GM23338 (cell line): ENCODE measurements around the gene EIF1AY. TPM values are rescaled to one million over a fixed set of nuclear protein-coding genes. Genes with fewer than 3 reads are reported as not detected.

Source experiments
- ATAC-seq: fragments of 200-7000 bp; cut with Tn5 transposase; 3 replicates; pipeline ENCODE4 v1.9.1; 2020
- DNase-seq: peaks from one replicate; pipeline ENCODE4 v3.0.0-alpha.2; 2015; ENCODE audit warnings: low spot score
- H2AFZ ChIP-seq: fragments of 200-600 bp; sonication (generic); 2 replicates; pipeline ENCODE4 v1.8.0; 2016; ENCODE audit warnings: antibody characterized with exemption, mild to moderate bottlenecking, moderate library complexity
- H3F3A ChIP-seq: fragments of 200-600 bp; sonication (generic); replicated peaks from 2 replicates; pipeline ENCODE4 v1.8.0; 2017; ENCODE audit warnings: antibody characterized with exemption, mixed run types, low read depth
- H3K27ac ChIP-seq: fragments of 200-600 bp; sonication (generic); 2 replicates; pipeline ENCODE4 v1.6.1; 2016; ENCODE audit warnings: low read depth
- H3K27me3 ChIP-seq: fragments of 200-600 bp; sonication (generic); 2 replicates; pipeline ENCODE4 v1.8.0; 2016; ENCODE audit warnings: mild to moderate bottlenecking, mixed run types, moderate library complexity; ENCODE audit not compliant: insufficient read depth
- H3K36me3 ChIP-seq: fragments of 200-600 bp; sonication (generic); 2 replicates; pipeline ENCODE4 v1.8.0; 2016; ENCODE audit warnings: mild to moderate bottlenecking; ENCODE audit not compliant: insufficient read depth
- H3K4me1 ChIP-seq: fragments of 200-600 bp; sonication (generic); 2 replicates; pipeline ENCODE4 v1.8.0; 2016; ENCODE audit warnings: mild to moderate bottlenecking, moderate library complexity; ENCODE audit not compliant: insufficient read depth
- H3K4me2 ChIP-seq: fragments of 200-600 bp; sonication (generic); 2 replicates; pipeline ENCODE4 v1.7.1; 2017; ENCODE audit warnings: mixed run types
- H3K4me3 ChIP-seq: fragments of 200-600 bp; sonication (generic); 2 replicates; pipeline ENCODE4 v1.6.1; 2016; ENCODE audit warnings: mixed run types
- H3K79me2 ChIP-seq: fragments of 200-600 bp; sonication (generic); replicated peaks from 2 replicates; pipeline ENCODE4 v1.8.0; 2017; ENCODE audit warnings: mild to moderate bottlenecking; ENCODE audit not compliant: insufficient read depth
- H3K9me2 ChIP-seq: fragments of 200-600 bp; sonication (generic); 2 replicates; pipeline ENCODE4 v1.8.0; 2017; ENCODE audit not compliant: insufficient read depth
- H4K20me1 ChIP-seq: fragments of 200-600 bp; sonication (generic); replicated peaks from 2 replicates; pipeline ENCODE4 v1.8.0; 2017; ENCODE audit warnings: mild to moderate bottlenecking; ENCODE audit not compliant: insufficient read depth
- H3K27ac Mint-ChIP-seq: 2 replicates; pipeline ENCODE4 v1.8.0; 2020; ENCODE audit warnings: inconsistent platforms, mild to moderate bottlenecking, moderate library complexity, mixed read lengths
- H3K27me3 Mint-ChIP-seq: 3 replicates; pipeline ENCODE4 v1.8.0; 2022; ENCODE audit warnings: low read depth, mild to moderate bottlenecking, moderate library complexity, mixed read lengths, inconsistent platforms; ENCODE audit not compliant: insufficient read depth, poor library complexity
- H3K36me3 Mint-ChIP-seq: 3 replicates; pipeline ENCODE4 v1.8.0; 2021; ENCODE audit warnings: low read depth, mild to moderate bottlenecking, inconsistent platforms, moderate library complexity, mixed read lengths
- H3K4me1 Mint-ChIP-seq: 3 replicates; pipeline ENCODE4 v1.8.0; 2020; ENCODE audit warnings: mild to moderate bottlenecking, inconsistent platforms, mixed read lengths
- H3K4me3 Mint-ChIP-seq: 3 replicates; pipeline ENCODE4 v1.8.0; 2021; ENCODE audit warnings: moderate library complexity, mild to moderate bottlenecking, inconsistent platforms, mixed read lengths
- H3K9me3 Mint-ChIP-seq: 3 replicates; pipeline ENCODE4 v1.8.0; 2020; ENCODE audit warnings: moderate library complexity, mild to moderate bottlenecking, inconsistent platforms, mixed read lengths
- CREB1 ChIP-seq: fragments of 250-450 bp; sonication (Bioruptor Pico); IDR thresholded peaks from 2 replicates; pipeline ENCODE4 v1.5.0; 2020; ENCODE audit warnings: low read depth, mild to moderate bottlenecking, moderate library complexity
- CTCF ChIP-seq, 2 experiments: fragments of 200-600 bp in 1 of 2; sonication (generic) in 1 of 2; conservative IDR thresholded peaks; 2 replicates each; pipeline versions ENCODE4 v1.5.1 to v1.6.1; 2016 to 2017; ENCODE audit warnings: antibody characterized with exemption in 2 of 2, low read depth in 2 of 2, mild to moderate bottlenecking in 2 of 2, moderate library complexity in 1 of 2
- ETS1 ChIP-seq: IDR thresholded peaks from 2 replicates; pipeline ENCODE4 v1.6.1; 2016; ENCODE audit warnings: antibody characterized with exemption
- EZH2 ChIP-seq: fragments of 200-600 bp; sonication (generic); IDR thresholded peaks from one replicate; pipeline ENCODE4 v1.8.0; 2017; ENCODE audit warnings: antibody characterized with exemption, mild to moderate bottlenecking, low read depth; ENCODE audit not compliant: unreplicated experiment
- EZH2phosphoT487 ChIP-seq: fragments of 200-600 bp; sonication (generic); IDR thresholded peaks from one replicate; pipeline ENCODE4 v1.8.1; 2018; ENCODE audit warnings: antibody characterized with exemption; ENCODE audit not compliant: unreplicated experiment
- JUNB ChIP-seq: IDR thresholded peaks from one replicate; pipeline ENCODE4 v1.6.1; 2016; ENCODE audit warnings: antibody characterized with exemption; ENCODE audit not compliant: unreplicated experiment
- NANOG ChIP-seq: IDR thresholded peaks from 2 replicates; pipeline ENCODE4 v1.6.1; 2016; ENCODE audit warnings: antibody characterized with exemption, borderline replicate concordance
- POLR2AphosphoS5 ChIP-seq: IDR thresholded peaks from 2 replicates; pipeline ENCODE4 v1.6.1; 2016; ENCODE audit warnings: antibody characterized with exemption, low read depth
- REST ChIP-seq: IDR thresholded peaks from one replicate; pipeline ENCODE4 v1.6.1; 2018; ENCODE audit warnings: antibody characterized with exemption; ENCODE audit not compliant: unreplicated experiment
- STAT1 ChIP-seq: IDR thresholded peaks from one replicate; pipeline ENCODE4 v1.6.1; 2016; ENCODE audit warnings: antibody characterized with exemption; ENCODE audit not compliant: unreplicated experiment
- ZNF114 ChIP-seq: fragments of 250-450 bp; sonication (Bioruptor Pico); IDR thresholded peaks from 2 replicates; pipeline ENCODE4 v1.5.0; 2020; ENCODE audit warnings: mild to moderate bottlenecking, moderate library complexity
- ZNF331 ChIP-seq: fragments of 250-450 bp; sonication (Bioruptor Pico); IDR thresholded peaks from 2 replicates; pipeline ENCODE4 v1.5.0; 2020; ENCODE audit warnings: low read depth, mild to moderate bottlenecking, moderate library complexity
- ZNF462 ChIP-seq: fragments of 250-450 bp; sonication (Bioruptor Pico); IDR thresholded peaks from 2 replicates; pipeline ENCODE4 v1.5.0; 2020; ENCODE audit warnings: mild to moderate bottlenecking, moderate library complexity
- polyA plus RNA-seq: library from polyadenylated mRNA; unstranded; fragments of >200 nt; fragmentation: Nextera tagmentation; extraction: Ambion mirVana; gene quantifications from 2 replicates; pipeline ENCODE4 v1.2.1, GENCODE V29; 2016
- total RNA-seq: library from RNA; depleted of rRNA; stranded (reverse); fragments of >200 nt; shearing (Covaris generic); gene quantifications from 2 replicates; pipeline ENCODE4 v1.2.3, GENCODE V29; 2014

EIF1AY gene
- total and polyA plus RNA-seq, 2 experiments from 2014 or later, result 31.3 to 93.0 TPM

- TF ChIP-seq NANOG (no peak), CTCF (conservative IDR thresholded peaks at IDR 0.05; ENCODE audit: low read depth in 2 of 2) (no peak), ETS1 (no peak), JUNB (no peak), CREB1 (CRISPR knock-in tag) (no peak), ZNF462 (CRISPR knock-in tag) (no peak), POLR2AphosphoS5 (no peak), ZNF114 (CRISPR knock-in tag) (no peak), EZH2 (no peak), EZH2phosphoT487 (no peak), STAT1 (no peak), REST (no peak), ZNF331 (CRISPR knock-in tag) (no peak)
- no peak overlapping the region for H3K4me3 ChIP-seq
- Mint-ChIP-seq H3K4me1 (no peaks in the 10 kb centered on the region), H3K27ac (no peak overlapping the region), H3K27me3 (no peaks in the 10 kb centered on the region), H3K4me3 (no peak overlapping the region), H3K9me3 (peaks cover 29% of the 10 kb centered on the region), H3K36me3 (no peaks in the 10 kb centered on the region)
- H3K27me3 ChIP-seq, result no peaks in the 10 kb centered on the region
- H3K4me1 ChIP-seq, result no peaks in the 10 kb centered on the region
- no peaks in the 10 kb centered on the region for H3K79me2 ChIP-seq
- ATAC-seq (no peak), DNase-seq (no peak)
- H3K36me3 ChIP-seq, result no peaks in the 10 kb centered on the region
- no peaks in the 10 kb centered on the region for H4K20me1 ChIP-seq
- no peaks in the 10 kb centered on the region for H3K9me2 ChIP-seq
- no peaks in the 10 kb centered on the region for H3F3A ChIP-seq
- no peak overlapping the region for H2AFZ ChIP-seq
- H3K27ac ChIP-seq, result no peak overlapping the region
- no peak overlapping the region for H3K4me2 ChIP-seq
Measured at GRCh38 chrY:20559873-20560512, 15.6 kb upstream of the EIF1AY start.
